ENCODE measurements around the gene PCLO.

Gene PCLO

DNA sequence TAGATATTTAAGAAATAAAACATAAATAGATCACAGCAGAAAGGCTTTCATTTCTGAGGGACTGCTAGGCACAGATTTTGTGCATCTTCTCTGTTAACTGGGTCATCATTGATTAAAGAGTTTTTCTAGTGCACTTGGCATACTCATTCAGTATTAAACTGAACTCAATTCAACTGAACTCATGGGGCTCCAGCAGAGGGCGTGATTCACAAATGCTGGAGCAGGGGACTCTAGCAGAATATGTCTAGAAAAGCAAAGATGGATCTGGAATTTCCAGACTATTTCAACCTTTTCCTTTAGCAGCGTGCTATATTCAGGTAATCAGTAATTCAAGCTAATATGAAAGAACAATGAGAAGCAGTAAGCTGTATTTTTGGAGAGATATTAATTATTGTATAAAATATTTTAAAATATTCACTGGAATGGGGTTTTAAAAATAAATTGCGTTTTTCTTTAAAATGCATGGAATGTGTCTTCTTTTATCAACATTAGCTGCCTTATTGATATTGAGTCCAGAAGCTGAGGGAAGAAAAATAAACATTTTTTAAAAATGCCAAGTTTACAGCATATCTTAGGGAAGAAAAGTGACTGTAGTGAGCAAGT, 422.3 kb downstream of the PCLO start:
- TF ChIP-seq, protein P1, sequence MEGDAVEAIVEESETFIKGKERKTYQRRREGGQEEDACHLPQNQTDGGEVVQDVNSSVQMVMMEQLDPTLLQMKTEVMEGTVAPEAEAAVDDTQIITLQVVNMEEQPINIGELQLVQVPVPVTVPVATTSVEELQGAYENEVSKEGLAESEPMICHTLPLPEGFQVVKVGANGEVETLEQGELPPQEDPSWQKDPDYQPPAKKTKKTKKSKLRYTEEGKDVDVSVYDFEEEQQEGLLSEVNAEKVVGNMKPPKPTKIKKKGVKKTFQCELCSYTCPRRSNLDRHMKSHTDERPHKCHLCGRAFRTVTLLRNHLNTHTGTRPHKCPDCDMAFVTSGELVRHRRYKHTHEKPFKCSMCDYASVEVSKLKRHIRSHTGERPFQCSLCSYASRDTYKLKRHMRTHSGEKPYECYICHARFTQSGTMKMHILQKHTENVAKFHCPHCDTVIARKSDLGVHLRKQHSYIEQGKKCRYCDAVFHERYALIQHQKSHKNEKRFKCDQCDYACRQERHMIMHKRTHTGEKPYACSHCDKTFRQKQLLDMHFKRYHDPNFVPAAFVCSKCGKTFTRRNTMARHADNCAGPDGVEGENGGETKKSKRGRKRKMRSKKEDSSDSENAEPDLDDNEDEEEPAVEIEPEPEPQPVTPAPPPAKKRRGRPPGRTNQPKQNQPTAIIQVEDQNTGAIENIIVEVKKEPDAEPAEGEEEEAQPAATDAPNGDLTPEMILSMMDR (IDR thresholded peaks at IDR 0.05) = peak; percentile 76
- Mint-ChIP-seq H3K36me3 (ENCODE audit: low read depth) (no peaks in the 10 kb centered on the region), H3K27me3 (ENCODE audit: low read depth, poor library complexity) (peaks cover 1% of the 10 kb centered on the region), H3K9me3 (no peaks in the 10 kb centered on the region), H3K27ac (no peak overlapping the region), H3K4me3 (no peak overlapping the region), H3K4me1 (peaks cover 5% of the 10 kb centered on the region)
- peak; percentile 58 for DNase-seq

DNA sequence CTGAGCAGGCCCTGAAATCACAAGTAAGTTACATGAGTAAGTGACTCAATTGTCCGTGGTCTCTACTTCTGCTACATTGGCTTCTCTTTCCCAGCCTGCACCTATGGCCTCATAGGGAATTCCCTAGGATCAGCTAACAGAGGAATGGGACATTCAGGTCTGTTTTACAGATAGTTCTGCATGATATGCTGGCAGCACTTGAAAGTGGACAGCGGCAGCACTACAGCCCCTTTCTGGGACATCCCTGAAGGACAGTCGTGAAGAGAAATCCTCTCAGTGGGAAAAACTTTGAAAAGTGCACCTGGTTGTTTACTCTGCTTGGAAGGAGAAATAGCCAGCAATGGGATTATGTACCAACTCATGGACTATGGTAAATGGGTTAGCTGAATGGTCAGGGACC, 426.1 kb downstream of the PCLO start:
- no peak overlapping the region for H3K4me3 Mint-ChIP-seq
- TF ChIP-seq, protein P1 (IDR thresholded peaks at IDR 0.05) = no peak
- H3K36me3 Mint-ChIP-seq (ENCODE audit: low read depth) = no peaks in the 10 kb centered on the region
- H3K27me3 Mint-ChIP-seq (ENCODE audit: low read depth, poor library complexity) = no peaks in the 10 kb centered on the region
- DNase-seq = no peak
- H3K27ac Mint-ChIP-seq = no peak overlapping the region
- H3K4me1 Mint-ChIP-seq = peaks cover 14% of the 10 kb centered on the region
- H3K9me3 Mint-ChIP-seq = no peaks in the 10 kb centered on the region

DNA sequence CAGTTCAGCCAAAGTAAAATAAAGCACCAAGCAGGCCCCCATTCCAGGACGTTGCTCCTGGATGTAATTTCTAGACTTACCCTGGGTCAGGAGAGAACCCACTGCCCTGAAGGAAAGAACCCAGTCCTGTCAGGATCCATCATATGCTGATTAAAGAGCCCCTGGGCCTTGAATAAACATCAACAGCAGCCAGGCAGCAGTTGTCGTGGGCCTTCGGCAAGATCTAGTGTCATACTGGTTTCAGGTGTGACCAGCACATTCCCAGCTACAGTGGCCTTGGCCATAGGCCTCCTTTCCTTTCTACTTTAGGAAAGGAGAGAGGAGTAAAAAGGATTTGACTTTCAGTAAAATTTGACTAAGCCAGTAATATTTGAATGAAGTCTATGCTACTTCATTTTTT, 430.0 kb downstream of the PCLO start:
- no peak for DNase-seq
- H3K4me1 Mint-ChIP-seq = peaks cover 18% of the 10 kb centered on the region
- H3K9me3 Mint-ChIP-seq = no peaks in the 10 kb centered on the region
- no peak overlapping the region for H3K27ac Mint-ChIP-seq
- TF ChIP-seq, protein P1 (IDR thresholded peaks at IDR 0.05) = no peak
- no peaks in the 10 kb centered on the region for H3K27me3 Mint-ChIP-seq (ENCODE audit: low read depth, poor library complexity)
- H3K36me3 Mint-ChIP-seq (ENCODE audit: low read depth) = no peaks in the 10 kb centered on the region
- no peak overlapping the region for H3K4me3 Mint-ChIP-seq

DNA sequence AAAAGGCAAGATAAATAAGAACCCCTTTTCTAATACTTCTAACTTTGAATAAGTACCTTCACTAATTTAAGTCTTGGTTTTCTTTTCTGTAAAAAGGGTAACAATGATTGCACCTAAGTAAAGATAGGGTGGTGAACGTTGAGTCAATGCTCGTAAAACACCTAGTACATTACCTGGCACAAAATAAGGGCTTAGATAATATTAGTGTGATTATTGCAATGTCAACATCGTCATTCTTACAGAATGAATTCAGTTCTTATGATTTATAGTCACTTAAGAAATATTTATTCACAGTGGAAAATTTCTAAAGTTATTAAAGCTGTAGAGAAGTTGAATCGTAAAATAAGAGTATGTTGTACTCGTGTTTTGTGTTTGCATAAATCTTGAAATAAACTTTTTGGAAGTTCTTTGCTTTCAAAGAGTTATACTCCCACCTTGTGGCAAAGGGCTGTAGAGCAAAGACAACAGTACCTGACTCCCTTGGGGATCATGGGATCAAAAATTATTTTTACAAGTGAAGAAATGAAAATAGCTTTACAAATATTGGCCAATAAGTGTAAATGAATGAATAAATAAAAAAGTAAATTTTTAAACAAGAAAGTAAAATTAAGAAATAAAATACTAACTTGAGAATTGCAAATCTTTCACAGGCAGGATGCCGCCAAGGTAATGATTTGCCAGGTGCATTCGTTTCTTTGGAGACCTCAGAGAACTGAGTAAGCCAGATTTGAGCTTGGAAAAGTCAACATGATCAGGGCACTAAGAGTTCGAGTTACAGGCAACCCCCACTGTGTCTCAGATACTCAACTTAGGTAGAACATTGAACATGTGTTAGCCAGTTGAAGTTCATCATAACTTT, 433.3 kb downstream of the PCLO start:
- DNase-seq = peak; percentile 19
- H3K36me3 Mint-ChIP-seq (ENCODE audit: low read depth) = no peaks in the 10 kb centered on the region

DNA sequence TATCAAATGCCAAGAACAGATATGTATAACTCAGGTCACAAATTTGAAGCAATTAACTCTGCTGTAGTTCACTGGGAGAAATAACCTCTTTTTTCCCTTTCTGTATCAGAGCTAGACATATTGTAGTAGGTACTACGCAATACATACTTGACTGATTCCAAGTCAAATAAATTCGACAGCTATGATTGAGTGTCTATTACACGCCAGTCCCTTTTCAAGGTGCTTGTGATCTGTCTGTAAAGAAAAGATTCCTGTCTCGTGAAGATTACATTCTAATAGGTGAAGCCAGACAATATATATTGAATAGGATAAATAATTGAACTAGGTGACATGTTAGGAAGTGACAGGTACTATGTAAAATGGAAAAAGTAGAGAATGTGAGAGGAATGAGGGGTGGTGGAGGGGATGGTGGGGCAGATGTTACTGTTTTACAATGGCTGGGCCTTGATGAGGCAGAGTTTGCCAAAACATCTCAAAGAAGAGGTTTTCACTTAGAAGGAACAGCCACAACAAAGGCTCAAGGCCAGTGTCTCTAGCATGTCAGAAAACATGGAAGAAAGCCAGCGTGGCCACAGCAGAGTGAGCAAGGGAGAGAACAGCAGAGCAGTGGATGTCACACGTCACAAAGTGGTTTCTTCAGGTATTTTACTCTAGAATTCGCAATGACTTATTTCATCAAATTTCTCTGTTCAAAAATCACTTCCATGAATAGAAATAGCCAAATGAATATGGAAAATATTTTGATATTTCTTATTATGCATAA, 436.5 kb downstream of the PCLO start:
- H3K27ac Mint-ChIP-seq = no peak overlapping the region
- no peak overlapping the region for H3K4me3 Mint-ChIP-seq
- peaks cover 4% of the 10 kb centered on the region for H3K27me3 Mint-ChIP-seq (ENCODE audit: low read depth, poor library complexity)
- no peak for DNase-seq
- no peaks in the 10 kb centered on the region for H3K36me3 Mint-ChIP-seq (ENCODE audit: low read depth)
- TF ChIP-seq, protein P1 (IDR thresholded peaks at IDR 0.05) = no peak
- H3K4me1 Mint-ChIP-seq = peaks cover 10% of the 10 kb centered on the region
- no peaks in the 10 kb centered on the region for H3K9me3 Mint-ChIP-seq

More for the DNA sequence above, 433.3 kb downstream of the PCLO start:
- Mint-ChIP-seq H3K4me1 (peaks cover 24% of the 10 kb centered on the region), H3K4me3 (no peak overlapping the region), H3K9me3 (no peaks in the 10 kb centered on the region), H3K27ac (no peak overlapping the region), H3K27me3 (ENCODE audit: low read depth, poor library complexity) (peaks cover 4% of the 10 kb centered on the region)
- TF ChIP-seq, protein P1 (IDR thresholded peaks at IDR 0.05) = peak; percentile 82

All from nephron progenitor cell (in vitro differentiated cells).